IMR-90 (cell line): Measurements from ENCODE around the gene ACVR1B. TPM values are rescaled to one million over a fixed set of nuclear protein-coding genes. Genes with fewer than 3 reads are reported as not detected.

Experiments
- ATAC-seq: fragments of 200-7000 bp; cut with Tn5 transposase; 2 replicates; pipeline ENCODE4 v1.9.1; 2020; ENCODE audit warnings: low read depth, mild to moderate bottlenecking, moderate library complexity
- BruUV-seq: library from RNA; stranded (reverse); fragments of 400-500 nt; replicated peaks from 2 replicates; lab custom pipeline; 2021; lab: Mats Ljungman, UMichigan
- CTCF ChIA-PET: fragments of 300-600 bp; formaldehyde crosslinking; extraction: SDS; loops from one replicate; lab custom pipeline; 2021; ENCODE audit warnings: antibody characterized with exemption; lab: Yijun Ruan, JAX
- POLR2A ChIA-PET: fragments of 300-600 bp; sonication (Branson Sonifier 250); formaldehyde crosslinking; loops from one replicate; lab custom pipeline; 2022; ENCODE audit warnings: antibody characterized with exemption; ENCODE audit not compliant: unreplicated experiment; lab: Charles Lee
- DNase-seq: peaks from one replicate; pipeline ENCODE4 v3.0.0; 2013
- H2AFZ ChIP-seq: replicated peaks from 2 replicates; pipeline ENCODE3; 2013; ENCODE audit warnings: low read length, mild to moderate bottlenecking; ENCODE audit not compliant: poor library complexity
- H2AK5ac ChIP-seq: 2 replicates; pipeline ENCODE4 v1.6.1; 2013; ENCODE audit warnings: low read depth, low read length, inconsistent platforms
- H2AK9ac ChIP-seq: replicated peaks from 2 replicates; pipeline ENCODE3; 2013; ENCODE audit warnings: mild to moderate bottlenecking, low read depth, low read length, moderate library complexity; ENCODE audit not compliant: poor library complexity
- H2BK120ac ChIP-seq: 2 replicates; pipeline ENCODE4 v1.6.1; 2013; ENCODE audit warnings: low read depth, low read length, inconsistent platforms
- H2BK15ac ChIP-seq: 3 replicates; pipeline ENCODE4 v1.6.1; 2013; ENCODE audit warnings: low read depth, low read length, inconsistent platforms
- H2BK20ac ChIP-seq: 2 replicates; pipeline ENCODE4 v1.6.1; 2013; ENCODE audit warnings: low read depth, mild to moderate bottlenecking, inconsistent platforms, low read length, moderate library complexity
- H2BK5ac ChIP-seq: 2 replicates; pipeline ENCODE4 v1.6.1; 2013; ENCODE audit warnings: mild to moderate bottlenecking, low read depth, low read length, inconsistent platforms; ENCODE audit not compliant: poor library complexity, severe bottlenecking
- H3K14ac ChIP-seq: replicated peaks from 2 replicates; pipeline ENCODE4 v1.6.1; 2013; ENCODE audit warnings: low read depth, low read length, inconsistent platforms
- H3K18ac ChIP-seq: 2 replicates; pipeline ENCODE4 v1.6.1; 2013; ENCODE audit warnings: low read depth, low read length, control low read depth
- H3K23ac ChIP-seq: 2 replicates; pipeline ENCODE4 v1.6.1; 2013; ENCODE audit warnings: low read depth, low read length, inconsistent platforms
- H3K27ac ChIP-seq: 2 replicates; pipeline ENCODE4 v1.5.1; 2013; ENCODE audit warnings: mild to moderate bottlenecking, control low read depth, low read length; ENCODE audit not compliant: insufficient read depth
- H3K27me3 ChIP-seq: 2 replicates; pipeline ENCODE4 v1.6.1; 2013; ENCODE audit warnings: low read length; ENCODE audit not compliant: control insufficient read depth, insufficient read depth
- H3K36me3 ChIP-seq: 2 replicates; pipeline ENCODE4 v1.6.1; 2013; ENCODE audit warnings: low read length, mixed read lengths; ENCODE audit not compliant: control insufficient read depth, insufficient read depth
- H3K4ac ChIP-seq: 2 replicates; pipeline ENCODE4 v1.6.1; 2013; ENCODE audit warnings: low read depth, low read length, inconsistent platforms
- H3K4me1 ChIP-seq: 2 replicates; pipeline ENCODE4 v1.6.1; 2013; ENCODE audit warnings: low read length, mixed read lengths; ENCODE audit not compliant: control insufficient read depth, insufficient read depth
- H3K4me2 ChIP-seq: 2 replicates; pipeline ENCODE4 v1.6.1; 2013; ENCODE audit warnings: low read depth, mild to moderate bottlenecking, control low read depth, low read length, moderate library complexity
- H3K4me3 ChIP-seq: 2 replicates; pipeline ENCODE4 v1.5.1; 2013; ENCODE audit warnings: low read depth, mild to moderate bottlenecking, control low read depth, low read length, moderate library complexity; ENCODE audit not compliant: insufficient read depth
- H3K56ac ChIP-seq: 2 replicates; pipeline ENCODE4 v1.6.1; 2013; ENCODE audit warnings: low read length, inconsistent platforms; ENCODE audit not compliant: insufficient read depth; ENCODE audit errors: extremely low read depth
- H3K79me1 ChIP-seq, 2 experiments: 2 replicates each; pipeline ENCODE4 v1.6.1; 2013; ENCODE audit warnings: low read length in 2 of 2, inconsistent platforms in 1 of 2, low read depth in 1 of 2
- H3K9ac ChIP-seq: 2 replicates; pipeline ENCODE4 v1.6.1; 2013; ENCODE audit warnings: low read depth, low read length, control low read depth
- H3K9me1 ChIP-seq: 2 replicates; pipeline ENCODE4 v1.6.1; 2013; ENCODE audit warnings: low read length, inconsistent platforms; ENCODE audit not compliant: insufficient read depth
- H3K9me3 ChIP-seq: 2 replicates; pipeline ENCODE4 v1.6.1; 2013; ENCODE audit warnings: low read length; ENCODE audit not compliant: control insufficient read depth, insufficient read depth
- H4K20me1 ChIP-seq: 2 replicates; pipeline ENCODE4 v1.6.1; 2013; ENCODE audit warnings: low read length, inconsistent platforms; ENCODE audit not compliant: insufficient read depth
- H4K5ac ChIP-seq: 2 replicates; pipeline ENCODE4 v1.6.1; 2013; ENCODE audit warnings: mild to moderate bottlenecking, low read depth, low read length, control low read depth
- H4K8ac ChIP-seq, 2 experiments: 2 replicates each; pipeline ENCODE4 v1.6.1; 2013; ENCODE audit warnings: low read depth in 2 of 2, low read length in 2 of 2, control low read depth in 1 of 2, inconsistent platforms in 1 of 2
- H4K91ac ChIP-seq: 2 replicates; pipeline ENCODE4 v1.6.1; 2013; ENCODE audit warnings: low read depth, low read length, inconsistent platforms; ENCODE audit not compliant: insufficient read depth
- CEBPB ChIP-seq: IDR thresholded peaks from 2 replicates; pipeline ENCODE4 v1.6.1; 2012; ENCODE audit warnings: low read depth, low read length, improper control_type of control experiment
- CHD1 ChIP-seq: IDR thresholded peaks from 2 replicates; pipeline ENCODE4 v1.6.1; 2012; ENCODE audit warnings: low read depth, low read length, improper control_type of control experiment
- POLR2A ChIP-seq: IDR thresholded peaks from 2 replicates; pipeline ENCODE4 v1.6.1; 2012; ENCODE audit warnings: mild to moderate bottlenecking, low read depth, low read length
- WGBS, 2 experiments: methylation state at CpG; one replicate each; pipeline versions ENCODE4 v1.1.5 to v1.1.7; 2013; ENCODE audit warnings: missing lambda C conversion rate in 2 of 2; ENCODE audit not compliant: insufficient read length in 1 of 2; ENCODE audit errors: extremely low coverage in 2 of 2; 5-methylcytosine and 5-hydroxymethylcytosine counted together
- dilution Hi-C: fragments of 300-500 bp; cut with HindIII; formaldehyde crosslinking; loops from one replicate; pipeline ENCODE4 v1.14.3; 2018; ENCODE audit warnings: low sequenced_read_pairs; ENCODE audit not compliant: unreplicated experiment
- in situ Hi-C: fragments of 300-500 bp; cut with MboI; formaldehyde crosslinking; loops from 3 replicates; pipeline ENCODE4 v1.14.3; 2019; ENCODE audit warnings: low sequenced_read_pairs, inconsistent platforms, mixed read lengths
- intact Hi-C: fragments of 100-400 bp; cut with micrococcal nuclease; formaldehyde crosslinking; loops from 2 replicates; pipeline ENCODE4 v1.10.0; 2022
- polyA plus RNA-seq, 3 experiments: library from polyadenylated mRNA; depleted of rRNA; stranded (reverse); fragments of >200 nt; gene quantifications; 2 replicates each; pipeline ENCODE4 v1.2.3, GENCODE V29; 2012; ENCODE audit warnings: low replicate concordance in 1 of 3
- total RNA-seq: library from RNA; depleted of rRNA; stranded (reverse); fragments of >200 nt; gene quantifications from 2 replicates; pipeline ENCODE4 v1.2.3, GENCODE V29; 2012

The ACVR1B gene
- total and polyA plus RNA-seq, 2 of the 4 experiments (the other 2 are of a cell fraction), result 5.7 to 13.6 TPM

GRCh38 chr12:52005903-52006703, 54.6 kb downstream of the ACVR1B start:
- peak overlapping the region; percentile 71 for H2AFZ ChIP-seq
- H4K91ac ChIP-seq, result no peak overlapping the region
- peaks cover 3 to 34% of the 10 kb centered on the region in 2 experiments; a peak in 3 of 4 replicates for H3K79me1 ChIP-seq
- no TSS peak for BruUV-seq
- H4K8ac ChIP-seq, result peak overlapping the region in 1 of 2 experiments; percentile 43; a peak in 1 of 4 replicates
- TF ChIP-seq CHD1 (no peak), CEBPB (peak; percentile 75), POLR2A (no peak)
- peaks cover 18% of the 10 kb centered on the region for H3K4me1 ChIP-seq
- peak overlapping the region; percentile 48 for H3K4me2 ChIP-seq
- DNase-seq, result no peak
- intact Hi-C loops (no loop called here), in situ Hi-C loops (no loop called here), dilution Hi-C loops (no loop called here)
- no peak overlapping the region for H3K4ac ChIP-seq
- CTCF ChIA-PET, result interaction anchor here (7.8 kb wide), 1 partner anchor 16 kb away, joined by 128 read pairs; no protein-coding TSS in a partner anchor
- no peak overlapping the region for H3K56ac ChIP-seq
- H3K27me3 ChIP-seq, result no peaks in the 10 kb centered on the region
- ATAC-seq, result no peak
- no peak overlapping the region for H2BK120ac ChIP-seq
- peak overlapping the region; percentile 30 for H3K4me3 ChIP-seq
- no peak overlapping the region for H3K18ac ChIP-seq
- H3K9me1 ChIP-seq, result peaks cover 19% of the 10 kb centered on the region
- H3K27ac ChIP-seq, result no peak overlapping the region
- H3K36me3 ChIP-seq, result peaks cover 5% of the 10 kb centered on the region; the same call in 1 of the 2 replicates
- 27% methylated on average over 9 of the region's 28 CpGs; no CpG with 5 or more reads in 1 of the 2 experiments for WGBS, 2 experiments
- peak overlapping the region; percentile 48 for H2AK5ac ChIP-seq
- peak overlapping the region; percentile 51 for H2AK9ac ChIP-seq
- H4K5ac ChIP-seq, result no peak overlapping the region; the same call in 1 of the 2 replicates
- H3K23ac ChIP-seq, result no peak overlapping the region
- H4K20me1 ChIP-seq, result no peaks in the 10 kb centered on the region; the same call in 1 of the 2 replicates
- H3K9me3 ChIP-seq, result no peaks in the 10 kb centered on the region
- H2BK5ac ChIP-seq, result no peak overlapping the region
- peak overlapping the region; percentile 20; the same call in 1 of the 2 replicates for H3K9ac ChIP-seq
- no peak overlapping the region for H2BK20ac ChIP-seq
- POLR2A ChIA-PET, result interaction anchor here (0.5 to 0.8 kb wide), 5 partner anchors 11 to 28 kb away, joined by 3 to 4 read pairs (median 3); no protein-coding TSS in a partner anchor
- H3K14ac ChIP-seq, result 0 out of 2 replicates have a peak overlapping the region, but pooled peaks have one; percentile 9
- H2BK15ac ChIP-seq, result no peak overlapping the region
